Upper lobe of left lung (tissue), 6 donors: Measurements from ENCODE around the gene DACH1. TPM values are rescaled to one million over a fixed set of nuclear protein-coding genes. Genes with fewer than 3 reads are reported as not detected.

Experiments
- ATAC-seq, 2 donors: fragments of 200-7000 bp; cut with Tn5 transposase; one replicate each; pipeline ENCODE4 v1.9.1; 2022; ENCODE audit warnings: mild to moderate bottlenecking in 2 of 2, moderate library complexity in 2 of 2; ENCODE audit not compliant: low FRiP score in 2 of 2
- DNase-seq, 2 donors: peaks; one replicate each; pipeline ENCODE4 v3.0.0-alpha.2; 2019 to 2020
- H3K27ac ChIP-seq, 4 donors: fragments of 200-600 bp; sonication (generic); one replicate each; pipeline ENCODE4 v1.5.1; 2016 to 2019
- H3K27me3 ChIP-seq, 4 donors: fragments of 200-600 bp; sonication (generic); one replicate each; pipeline ENCODE4 v1.5.1; 2017 to 2019
- H3K36me3 ChIP-seq, 4 donors: fragments of 200-600 bp; sonication (generic); one replicate each; pipeline ENCODE4 v1.5.1; 2016 to 2019
- H3K4me1 ChIP-seq, 4 donors: fragments of 200-600 bp; sonication (generic); one replicate each; pipeline ENCODE4 v1.5.1; 2018 to 2019
- H3K4me3 ChIP-seq, 4 donors: fragments of 200-600 bp; sonication (generic); one replicate each; pipeline ENCODE4 v1.5.1; 2017 to 2019; ENCODE audit warnings: mild to moderate bottlenecking in 2 of 4, moderate library complexity in 1 of 4
- H3K9me3 ChIP-seq, 4 donors: fragments of 200-600 bp; sonication (generic); one replicate each; pipeline ENCODE4 v1.5.1; 2018 to 2019
- CTCF ChIP-seq, 6 experiments: fragments of 450-650 bp in 4 of 6; fragments of 200-600 bp in 2 of 6; sonication (generic) in 2 of 6; IDR thresholded peaks; one replicate each; pipeline ENCODE4 v1.5.1; 2016 to 2019; ENCODE audit warnings: antibody characterized with exemption in 6 of 6
- EP300 ChIP-seq, 4 donors: sonication (generic); formaldehyde crosslinking; IDR thresholded peaks; one replicate each; pipeline ENCODE4 v1.5.1; 2017; ENCODE audit warnings: antibody characterized with exemption in 4 of 4, control low read depth in 2 of 4
- POLR2A ChIP-seq, 4 donors: fragments of 450-650 bp; IDR thresholded peaks; one replicate each; pipeline ENCODE4 v1.5.1; 2016 to 2017; ENCODE audit warnings: antibody characterized with exemption in 4 of 4, mild to moderate bottlenecking in 2 of 4
- POLR2AphosphoS5 ChIP-seq, 2 donors: sonication (generic); formaldehyde crosslinking; IDR thresholded peaks; one replicate each; pipeline ENCODE4 v1.5.1; 2017; ENCODE audit warnings: antibody characterized with exemption in 2 of 2
- WGBS, 2 donors: methylation state at CpG; one replicate each; pipeline ENCODE4 v1.1.5; 2017 to 2018; 5-methylcytosine and 5-hydroxymethylcytosine counted together
- total RNA-seq, 6 donors: library from RNA; depleted of rRNA in 4 of 6; stranded (reverse); fragments of >200 nt in 4 of 6; gene quantifications; one replicate each; pipeline versions ENCODE4 v1.1.0 to v1.2.1, GENCODE V29; 2016 to 2021
- donor health status: DM: no; HTN: no; CAD: no; lungs with moderate emphysema.
- donor health status: DM: no; HTN: yes; CAD: no; lungs with severe emphysema.

Gene DACH1
- total RNA-seq, 6 donors from 2014 or later, result 4.7 to 10.5 (median 6.7) TPM

- TF ChIP-seq CTCF (IDR thresholded peaks at IDR 0.05), result no peak
- TF ChIP-seq EP300 (IDR thresholded peaks at IDR 0.05), result no peak
- TF ChIP-seq POLR2A (IDR thresholded peaks at IDR 0.05), result no peak
- TF ChIP-seq POLR2AphosphoS5 (IDR thresholded peaks at IDR 0.05), result no peak
- H3K9me3 ChIP-seq, result no peaks in the 10 kb centered on the region
- no peaks in the 10 kb centered on the region for H3K4me1 ChIP-seq
- H3K4me3 ChIP-seq, result no peak overlapping the region
- no peak for DNase-seq
- no peak for ATAC-seq
- WGBS, 2 donors, result 88 to 92% methylated on average over 2 of the region's 2 CpGs
- no peaks in the 10 kb centered on the region for H3K36me3 ChIP-seq
- H3K27ac ChIP-seq, result no peak overlapping the region
- H3K27me3 ChIP-seq, result no peaks in the 10 kb centered on the region
These were observed 279.8 kb downstream of the DACH1 start for GRCh38 chr13:71587193-71587592.

GRCh38 chr13:71583581-71583980, 283.4 kb downstream of the DACH1 start:
- Histone ChIP-seq H3K36me3 (no peaks in the 10 kb centered on the region), H3K27ac (no peak overlapping the region), H3K9me3 (no peaks in the 10 kb centered on the region), H3K27me3 (no peaks in the 10 kb centered on the region), H3K4me3 (no peak overlapping the region), H3K4me1 (no peaks in the 10 kb centered on the region)
- ATAC-seq (no peak), DNase-seq (no peak)
- WGBS, 2 donors, result 89 to 98% methylated on average over 5 of the region's 5 CpGs
- no peak for TF ChIP-seq EP300 (IDR thresholded peaks at IDR 0.05)
- TF ChIP-seq CTCF (IDR thresholded peaks at IDR 0.05), result no peak
- TF ChIP-seq POLR2A (IDR thresholded peaks at IDR 0.05), result no peak

GRCh38 chr13:71580614-71581013, 286.4 kb downstream of the DACH1 start:
- Histone ChIP-seq H3K27ac (no peak overlapping the region), H3K9me3 (no peaks in the 10 kb centered on the region), H3K4me3 (no peak overlapping the region), H3K36me3 (no peaks in the 10 kb centered on the region), H3K27me3 (no peaks in the 10 kb centered on the region), H3K4me1 (no peaks in the 10 kb centered on the region)
- 60 to 74% methylated on average over 3 of the region's 3 CpGs for WGBS, 2 donors
- DNase-seq (no peak), ATAC-seq (no peak)
- no peak for TF ChIP-seq EP300 (IDR thresholded peaks at IDR 0.05)
- no peak for TF ChIP-seq POLR2AphosphoS5 (IDR thresholded peaks at IDR 0.05)
- TF ChIP-seq CTCF (IDR thresholded peaks at IDR 0.05), result no peak
- no peak for TF ChIP-seq POLR2A (IDR thresholded peaks at IDR 0.05)

- no peaks in the 10 kb centered on the region for H3K36me3 ChIP-seq
- no peaks in the 10 kb centered on the region for H3K27me3 ChIP-seq
- ATAC-seq (no peak), DNase-seq (no peak)
- TF ChIP-seq CTCF (IDR thresholded peaks at IDR 0.05) (no peak), POLR2AphosphoS5 (IDR thresholded peaks at IDR 0.05) (no peak), POLR2A (IDR thresholded peaks at IDR 0.05) (no peak), EP300 (IDR thresholded peaks at IDR 0.05) (no peak)
- WGBS, 2 donors, result 66 to 73% methylated on average over 6 of the region's 6 CpGs
- H3K4me3 ChIP-seq, result no peak overlapping the region
- no peak overlapping the region for H3K27ac ChIP-seq
- no peaks in the 10 kb centered on the region for H3K4me1 ChIP-seq
- H3K9me3 ChIP-seq, result no peaks in the 10 kb centered on the region
These were observed 289.0 kb downstream of the DACH1 start for GRCh38 chr13:71578048-71578447.

- 81 to 90% methylated on average over 2 of the region's 2 CpGs for WGBS, 2 donors
- H3K27me3 ChIP-seq, result no peaks in the 10 kb centered on the region
- ATAC-seq (no peak), DNase-seq (no peak)
- H3K9me3 ChIP-seq, result no peaks in the 10 kb centered on the region
- no peaks in the 10 kb centered on the region for H3K4me1 ChIP-seq
- H3K36me3 ChIP-seq, result peaks cover 0 to 4% (median 0%) of the 10 kb centered on the region in 4 donors
- H3K27ac ChIP-seq, result no peak overlapping the region
- no peak overlapping the region for H3K4me3 ChIP-seq
- TF ChIP-seq EP300 (IDR thresholded peaks at IDR 0.05) (no peak), CTCF (IDR thresholded peaks at IDR 0.05) (no peak), POLR2AphosphoS5 (IDR thresholded peaks at IDR 0.05) (no peak), POLR2A (IDR thresholded peaks at IDR 0.05) (no peak)
These were observed 289.9 kb downstream of the DACH1 start for GRCh38 chr13:71577127-71577526.
